ENCODE measurements around the gene PRX. TPM values are rescaled to one million over a fixed set of nuclear protein-coding genes. Genes with fewer than 3 reads are reported as not detected.
A peak's percentile ranks its signal among the peaks of the same experiment; 100 is the strongest.

PRX gene
- total and polyA plus RNA-seq, 9 of the 15 experiments (the other 6 are each of a cell fraction or from before 2014, with no cell fraction given): 0.65 to 3.5 (median 1.7) TPM; not detected in 2

- Histone ChIP-seq H2AFZ (ENCODE audit: low read depth, low read length) (no peak overlapping the region), H3K27ac (ENCODE audit: extremely low read depth, low read depth, low read length) (no peak overlapping the region), H3K27me3 (ENCODE audit: control insufficient read depth in 2 of 2, insufficient read depth in 2 of 2, low read length in 2 of 2) (peaks cover 0 to 14% of the 10 kb centered on the region in 2 experiments; a peak in 3 of 5 replicates), H3K4me1 (replicated peaks in 1 of 2; ENCODE audit: control insufficient read depth in 2 of 2, insufficient read depth in 2 of 2, low read length in 2 of 2) (peaks cover 6 to 23% of the 10 kb centered on the region in 2 experiments; a peak in 3 of 5 replicates), H3K79me2 (ENCODE audit: control insufficient read depth, insufficient read depth, low read length) (no peaks in the 10 kb centered on the region), H3K4me3 (no peak overlapping the region), H3K9ac (ENCODE audit: insufficient read depth in 1 of 2, low read depth in 2 of 2, low read length in 2 of 2) (peak overlapping the region in 1 of 2 experiments; percentile 52; a peak in 1 of 4 replicates), H3K4me2 (ENCODE audit: insufficient read depth, low read length) (no peak overlapping the region), H3K36me3 (ENCODE audit: control insufficient read depth, insufficient read depth, low read length) (no peaks in the 10 kb centered on the region), H4K20me1 (replicated peaks; ENCODE audit: control insufficient read depth, insufficient read depth, low read length) (no peaks in the 10 kb centered on the region), H3K9me1 (ENCODE audit: control insufficient read depth, insufficient read depth, low read length) (no peaks in the 10 kb centered on the region), H3K9me3 (replicated peaks; ENCODE audit: control insufficient read depth, insufficient read depth, low read depth, low read length) (no peaks in the 10 kb centered on the region)
- in situ Hi-C loops (cut with MboI) (no loop called here), intact Hi-C loops (cut with micrococcal nuclease) (no loop called here)
- ChIA-PET CTCF (ENCODE audit: low intra/inter-chr PET ratio) (no interaction called here), POLR2A (interaction anchor here (0.7 to 1.2 kb wide), 2 partner anchors 9 to 10 kb away, joined by 4 to 9 read pairs; no protein-coding TSS in a partner anchor)
- BruUV-seq (replicated peaks): no TSS peak
- TF ChIP-seq ZBTB33 (CRISPR knock-in tag; IDR thresholded peaks at IDR 0.05): peak; percentile 90
- no peak for TF ChIP-seq XRCC5 (IDR thresholded peaks at IDR 0.05; ENCODE audit: low read depth, low read length)
- TF ChIP-seq, protein P1, sequence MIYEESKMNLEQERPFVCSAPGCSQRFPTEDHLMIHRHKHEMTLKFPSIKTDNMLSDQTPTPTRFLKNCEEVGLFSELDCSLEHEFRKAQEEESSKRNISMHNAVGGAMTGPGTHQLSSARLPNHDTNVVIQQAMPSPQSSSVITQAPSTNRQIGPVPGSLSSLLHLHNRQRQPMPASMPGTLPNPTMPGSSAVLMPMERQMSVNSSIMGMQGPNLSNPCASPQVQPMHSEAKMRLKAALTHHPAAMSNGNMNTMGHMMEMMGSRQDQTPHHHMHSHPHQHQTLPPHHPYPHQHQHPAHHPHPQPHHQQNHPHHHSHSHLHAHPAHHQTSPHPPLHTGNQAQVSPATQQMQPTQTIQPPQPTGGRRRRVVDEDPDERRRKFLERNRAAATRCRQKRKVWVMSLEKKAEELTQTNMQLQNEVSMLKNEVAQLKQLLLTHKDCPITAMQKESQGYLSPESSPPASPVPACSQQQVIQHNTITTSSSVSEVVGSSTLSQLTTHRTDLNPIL (CRISPR knock-in tag; IDR thresholded peaks at IDR 0.05): no peak
- no peak for TF ChIP-seq ZNF766 (CRISPR knock-in tag; conservative IDR thresholded peaks at IDR 0.05)
- TF ChIP-seq LARP7 (IDR thresholded peaks at IDR 0.05): no peak
- no peak for TF ChIP-seq FOXJ2 (tag; IDR thresholded peaks at IDR 0.05)
- no peak for DNase-seq (ENCODE audit: extremely low read depth in 1 of 4, low spot score in 3 of 4)
- ATAC-seq: no peak
- no peak for FAIRE-seq
- 59% methylated on average over 30 of the region's 33 CpGs for WGBS (ENCODE audit: insufficient coverage, low coverage, missing lambda C conversion rate)
These were observed 23.6 kb downstream of the PRX start for GRCh38 chr19:40389404-40390083.
